Measurements from ENCODE around the gene UTS2R.

- TF ChIP-seq POLR2A (IDR thresholded peaks at IDR 0.05) (no peak), CTCF (IDR thresholded peaks at IDR 0.05) (no peak)
Observed at GRCh38 chr17:82408288-82408937, 36.8 kb downstream of the UTS2R start.
